H1 (cell line): ENCODE measurements around the gene SMS. TPM values are rescaled to one million over a fixed set of nuclear protein-coding genes. Genes with fewer than 3 reads are reported as not detected.

Source experiments
- ATF3 ChIP-seq: IDR thresholded peaks from 2 replicates; pipeline ENCODE4 v1.6.1; 2011; ENCODE audit warnings: low read depth, mild to moderate bottlenecking, low read length; ENCODE audit not compliant: insufficient read depth
- BCL11A ChIP-seq, 2 experiments: IDR thresholded peaks; one replicate each; pipeline ENCODE4 v1.6.1; 2011; ENCODE audit warnings: low read depth in 2 of 2, low read length in 2 of 2, mild to moderate bottlenecking in 2 of 2
- CHD7 ChIP-seq: fragments of 300-600 bp; sonication (generic); IDR thresholded peaks from 2 replicates; pipeline ENCODE4 v1.7.1; 2012; ENCODE audit warnings: low read length, moderate library complexity, mild to moderate bottlenecking, inconsistent platforms; ENCODE audit not compliant: insufficient replicate concordance
- EZH2 ChIP-seq: fragments of 200-600 bp; sonication (generic); IDR thresholded peaks from 2 replicates; pipeline ENCODE4 v1.7.1; 2012; ENCODE audit warnings: low read depth, mild to moderate bottlenecking, moderate library complexity, low read length, inconsistent platforms; ENCODE audit not compliant: severe bottlenecking
- KDM1A ChIP-seq: fragments of 200-600, 300-600 bp; sonication (generic); IDR thresholded peaks from 2 replicates; pipeline ENCODE4 v1.7.1; 2016; ENCODE audit warnings: mild to moderate bottlenecking, low read length, borderline replicate concordance
- RAD21 ChIP-seq, 2 experiments: IDR thresholded peaks in 1 of 2; conservative IDR thresholded peaks in 1 of 2; 2 replicates each; pipeline ENCODE4 v1.6.1; 2011; ENCODE audit warnings: low read depth in 2 of 2, low read length in 2 of 2, improper control_type of control experiment in 1 of 2, inconsistent platforms in 1 of 2, mild to moderate bottlenecking in 1 of 2, moderate library complexity in 1 of 2
- TBP ChIP-seq: IDR thresholded peaks from 2 replicates; pipeline ENCODE4 v1.6.1; 2011; ENCODE audit warnings: low read depth, low read length, improper control_type of control experiment
- polyA plus RNA-seq, 7 experiments: library from polyadenylated mRNA; depleted of rRNA in 3 of 7; stranded (reverse) in 5 of 7; unstranded in 2 of 7; fragments of >200 nt in 5 of 7; fragments of 200-250 nt in 2 of 7; gene quantifications; 1 replicate in 5 of 7; 2 replicates in 1 of 7; 4 replicates in 1 of 7; pipeline versions ENCODE4 v1.2.1 to v1.2.3, GENCODE V29; 2011 to 2013; ENCODE audit warnings: missing spikeins in 2 of 7, mixed read lengths in 2 of 7
- total RNA-seq: library from RNA; stranded (reverse); fragmentation: NEBNext Ultra II Directional; extraction: Animal tissue kit (Norgen Biotek cat#: 25700); gene quantifications from 2 replicates; pipeline ENCODE4 v1.2.1, GENCODE V29; 2021

SMS gene
- total and polyA plus RNA-seq, 2 of the 8 experiments (the other 6 are each of a cell fraction or from before 2014, with no cell fraction given), result 66.3 to 256 TPM

- no peak for TF ChIP-seq KDM1A
- TF ChIP-seq RAD21 (IDR thresholded peaks at IDR 0.05 in 1 of 2, conservative IDR thresholded peaks at IDR 0.05 in 1 of 2; ENCODE audit: low read depth in 2 of 2, low read length in 2 of 2), result no peak
- no peak for TF ChIP-seq CHD7
- TF ChIP-seq ATF3, result no peak
- no peak for TF ChIP-seq EZH2
- no peak for TF ChIP-seq TBP
- TF ChIP-seq BCL11A (IDR thresholded peaks at IDR 0.05; ENCODE audit: low read depth in 2 of 2, low read length in 2 of 2), result no peak
These were observed 19.0 kb downstream of the SMS start (continued) for GRCh38 chrX:21959362-21960051.
